GM19238 (cell line): ENCODE results near the gene ASTN2.

ENCODE experiments used
- DNase-seq: peaks from one replicate; pipeline ENCODE4 v3.0.0; 2011; ENCODE audit warnings: low spot score; ENCODE audit not compliant: insufficient read length

ASTN2 gene

DNA sequence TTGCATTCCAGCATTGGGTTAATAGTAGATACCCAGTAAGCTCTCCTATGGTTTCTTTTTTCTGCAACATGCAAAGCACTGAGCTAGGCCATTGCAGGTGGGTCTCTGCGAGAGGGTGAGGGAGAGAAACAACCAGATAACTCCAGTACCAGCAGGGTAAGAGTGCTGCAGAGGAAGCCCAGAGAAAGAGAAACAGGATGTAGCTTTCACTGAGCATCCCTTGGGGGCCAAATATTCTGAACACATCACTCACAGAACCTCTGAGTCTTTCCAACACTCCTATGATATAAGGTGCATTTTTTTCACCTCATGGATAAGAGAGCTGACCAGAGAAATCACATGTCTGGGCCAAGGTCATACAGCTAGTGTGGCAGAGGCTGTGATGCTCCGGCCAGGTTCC is 651.1 kb downstream of the ASTN2 start:
- DNase-seq: no peak

DNA sequence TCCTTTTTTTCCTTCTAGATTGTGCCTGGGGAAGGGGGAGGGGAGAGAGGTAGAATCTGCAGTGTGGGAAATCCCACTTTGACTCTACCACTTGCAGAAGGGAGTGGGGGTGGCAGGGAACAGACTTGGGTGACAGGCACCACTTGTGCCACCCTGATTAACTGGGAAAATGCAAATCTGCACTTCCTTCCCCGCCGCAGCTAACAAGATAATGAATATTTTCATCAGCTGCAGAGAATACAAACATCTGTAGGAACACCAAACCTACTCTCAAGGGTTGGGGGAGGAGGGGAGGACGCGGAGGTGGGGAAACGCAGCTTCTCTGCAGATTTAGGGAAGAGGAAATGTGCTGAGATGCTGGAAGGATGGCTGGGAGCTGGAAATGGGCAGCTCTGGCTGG is 654.2 kb downstream of the ASTN2 start:
- no peak for DNase-seq

DNA sequence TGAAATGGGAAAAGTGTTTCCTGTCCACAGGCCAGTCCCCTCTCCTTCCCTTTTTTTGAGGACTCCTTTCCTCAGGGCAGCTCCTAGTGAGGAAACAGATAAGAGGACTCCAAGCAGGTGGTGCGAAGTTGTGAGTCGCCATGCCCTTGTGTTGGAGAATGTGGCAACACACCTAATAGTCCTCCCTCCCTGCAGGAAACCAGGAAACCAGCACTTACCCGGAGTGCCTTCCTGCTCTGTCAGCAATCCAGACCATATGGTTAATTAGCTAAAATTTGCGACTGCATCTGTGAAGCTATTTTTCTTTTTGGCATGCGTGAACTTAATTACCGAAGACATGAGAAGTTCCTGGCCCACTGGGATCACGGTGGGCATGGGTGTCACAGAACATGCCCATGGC is 657.8 kb downstream of the ASTN2 start:
- no peak for DNase-seq

DNA sequence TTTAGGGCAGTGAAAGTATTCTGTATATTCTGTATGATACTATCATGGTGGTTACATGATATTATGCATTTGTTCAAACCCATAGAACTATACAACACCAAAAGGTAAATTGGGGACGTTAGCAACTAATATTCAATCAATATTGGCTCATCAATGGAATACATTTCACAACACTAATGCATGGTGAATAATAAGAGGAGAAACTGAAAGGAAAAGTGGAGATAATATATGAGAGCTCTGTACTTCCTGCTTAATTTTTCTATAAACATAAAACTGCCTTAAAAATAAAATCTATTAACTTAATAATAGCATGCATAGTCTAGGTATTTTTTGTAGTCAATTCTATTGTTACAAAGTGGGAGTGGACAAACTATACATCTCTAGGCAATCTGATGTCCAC is 661.5 kb downstream of the ASTN2 start:
- DNase-seq: no peak

DNA sequence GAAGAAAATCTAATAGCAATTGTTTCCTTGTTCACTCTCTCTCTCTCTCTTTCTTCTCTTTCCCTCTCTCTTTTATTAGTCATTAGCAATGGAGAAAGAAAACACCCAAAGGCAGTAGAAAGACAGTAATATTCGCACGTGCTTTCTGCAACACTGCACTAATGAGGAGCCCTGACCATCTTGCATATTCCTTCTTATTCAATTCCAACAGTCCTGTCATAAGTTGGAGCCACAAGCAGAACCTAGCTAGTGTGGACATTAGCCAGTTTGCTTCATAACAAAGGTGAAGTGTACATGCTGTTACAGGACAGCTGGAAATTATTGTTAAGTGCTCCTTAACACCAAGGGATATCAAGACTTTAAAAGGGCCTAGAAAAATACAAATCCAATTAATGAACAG is 664.3 kb downstream of the ASTN2 start:
- DNase-seq: no peak

DNA sequence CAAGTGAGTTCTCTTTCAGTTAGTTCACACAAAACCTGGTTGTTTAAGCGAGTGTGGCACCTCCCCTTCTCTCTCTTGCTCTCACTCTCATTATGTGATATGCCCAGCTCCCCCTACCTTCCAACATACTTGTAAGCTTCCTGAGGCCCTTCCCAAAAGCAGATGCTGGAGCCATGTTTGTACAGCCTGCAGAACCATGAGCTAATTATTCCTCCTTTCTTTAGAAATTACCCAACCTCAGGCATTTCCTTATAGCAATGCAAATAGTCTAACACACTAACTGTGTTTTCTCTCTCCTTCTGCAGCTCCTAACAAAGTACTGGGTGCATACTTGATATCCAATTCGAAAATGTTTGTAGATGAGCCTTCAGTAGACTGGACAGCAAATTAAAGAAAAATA is 665.1 kb downstream of the ASTN2 start:
- DNase-seq: no peak

DNA sequence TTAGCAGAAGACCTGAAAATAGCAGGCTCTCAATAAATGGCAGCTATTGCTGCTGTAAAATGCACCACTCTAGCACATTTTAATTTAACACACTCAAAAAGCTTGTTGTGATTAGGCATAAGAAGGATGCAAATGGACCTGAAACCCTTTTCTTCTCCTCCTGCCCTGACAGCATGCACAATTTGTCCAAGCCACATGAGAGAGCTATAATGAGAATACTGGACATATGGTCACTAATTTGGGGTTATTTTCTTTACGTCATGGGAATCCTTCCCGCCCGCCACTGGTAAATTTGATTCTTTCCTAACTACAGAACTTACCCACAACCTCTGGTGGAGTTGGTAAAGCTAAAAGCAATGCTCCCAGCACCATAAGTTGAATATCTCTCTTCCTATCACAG is 665.7 kb downstream of the ASTN2 start:
- DNase-seq: no peak

DNA sequence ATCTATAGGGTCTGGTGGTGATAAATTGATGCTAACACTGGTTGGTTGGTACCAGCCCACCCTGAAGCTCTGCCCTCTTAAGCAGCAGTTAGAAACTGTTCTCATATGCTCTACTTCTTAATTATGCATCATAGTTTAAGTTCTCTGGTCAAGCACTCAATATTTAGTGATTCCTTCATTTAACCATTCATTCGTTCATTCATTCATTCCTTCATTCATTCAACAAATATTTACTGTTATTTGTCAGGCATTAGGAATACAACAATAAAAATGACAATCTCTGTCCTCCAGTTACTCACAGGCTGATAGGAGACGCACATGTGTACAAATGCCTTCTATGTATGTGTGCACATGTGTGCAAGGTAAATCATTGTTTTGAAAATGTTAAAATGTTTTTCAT is 673.1 kb downstream of the ASTN2 start:
- no peak for DNase-seq

DNA sequence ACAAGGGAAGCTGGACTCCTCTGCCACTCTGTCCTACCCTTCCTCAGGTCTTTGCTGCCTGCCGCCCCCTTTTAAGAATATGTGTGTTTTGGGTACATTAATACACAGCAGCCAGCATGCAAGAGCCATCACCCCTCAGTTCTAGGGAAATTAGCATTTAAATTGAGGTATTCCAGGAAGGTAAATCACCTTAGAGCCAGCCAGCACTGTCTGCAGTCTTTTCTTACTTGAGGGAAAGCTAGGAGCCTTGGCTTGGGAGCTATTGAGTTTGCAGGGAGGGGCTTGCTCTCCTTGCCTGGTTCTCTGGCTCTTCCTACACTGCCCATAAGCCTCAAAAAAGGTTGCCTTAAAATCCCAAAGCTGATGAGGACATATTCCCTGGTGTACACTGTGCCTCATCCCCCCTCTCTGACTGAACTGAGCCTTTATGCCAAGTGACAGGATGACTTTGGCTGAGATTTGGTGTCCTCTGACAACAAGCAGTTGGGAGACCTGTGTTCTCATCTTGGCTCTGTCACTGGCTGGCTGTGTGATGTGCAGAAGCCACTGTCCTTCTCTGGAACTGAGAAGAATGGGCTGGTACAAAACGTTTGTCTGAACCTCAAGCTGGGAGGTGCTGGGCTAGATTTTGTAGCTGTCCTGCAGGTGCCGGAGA is 673.6 kb downstream of the ASTN2 start:
- no peak for DNase-seq

DNA sequence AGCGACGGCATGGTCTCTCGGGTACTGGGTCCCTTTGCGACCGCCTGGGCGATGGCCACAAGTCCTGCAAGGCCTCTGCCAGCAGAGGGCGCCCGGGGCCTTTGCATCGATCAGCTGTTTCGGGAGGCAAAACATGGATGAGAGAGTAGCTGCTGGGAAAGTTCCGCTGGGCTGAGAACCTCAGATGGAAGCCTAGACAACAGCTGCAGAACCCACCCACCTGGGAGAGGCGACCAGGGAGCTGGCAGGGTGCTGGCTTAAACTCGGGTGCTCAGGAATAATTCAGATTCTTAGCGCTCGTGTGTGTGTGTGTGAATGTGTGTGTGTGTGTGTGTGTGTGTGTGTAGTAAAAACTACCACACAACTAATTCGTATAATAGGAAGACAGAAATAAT is 677.7 kb downstream of the ASTN2 start:
- peak; percentile 66 for DNase-seq

DNA sequence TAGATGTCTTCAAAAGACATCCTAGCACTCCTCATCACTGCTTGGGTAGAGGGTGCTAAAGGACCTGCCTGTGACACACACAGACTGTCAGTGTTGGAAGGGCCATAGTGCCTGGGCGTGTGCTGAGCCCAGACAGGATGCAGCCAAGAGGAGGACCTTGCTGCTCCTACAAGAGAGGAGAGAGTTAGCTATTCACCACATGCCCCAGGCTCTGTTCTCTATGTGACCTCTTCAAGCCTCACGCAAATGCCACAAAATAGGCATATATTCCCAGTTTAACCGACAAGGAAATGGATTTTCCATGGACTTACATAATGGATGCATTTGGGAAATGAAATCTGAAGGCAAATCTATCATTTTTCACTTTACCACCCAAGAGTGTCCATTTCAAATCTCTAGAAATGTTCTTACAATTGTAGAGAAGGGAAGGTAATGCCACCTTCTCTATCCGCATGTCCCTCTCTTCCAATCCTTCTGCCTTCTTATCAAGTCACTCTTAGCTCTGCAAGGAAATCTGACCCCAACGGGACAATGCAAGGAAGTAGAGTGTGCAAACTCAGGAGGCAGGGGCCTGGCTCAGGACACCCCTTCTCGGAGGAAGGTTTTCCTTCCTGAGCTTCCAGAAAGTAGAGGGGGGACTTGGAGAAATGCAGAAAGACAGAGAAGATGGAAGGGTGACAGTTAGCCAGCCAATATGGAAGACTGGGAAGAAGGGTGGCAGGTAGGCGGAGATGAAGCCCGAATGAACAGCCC is 678.3 kb downstream of the ASTN2 start:
- no peak for DNase-seq

DNA sequence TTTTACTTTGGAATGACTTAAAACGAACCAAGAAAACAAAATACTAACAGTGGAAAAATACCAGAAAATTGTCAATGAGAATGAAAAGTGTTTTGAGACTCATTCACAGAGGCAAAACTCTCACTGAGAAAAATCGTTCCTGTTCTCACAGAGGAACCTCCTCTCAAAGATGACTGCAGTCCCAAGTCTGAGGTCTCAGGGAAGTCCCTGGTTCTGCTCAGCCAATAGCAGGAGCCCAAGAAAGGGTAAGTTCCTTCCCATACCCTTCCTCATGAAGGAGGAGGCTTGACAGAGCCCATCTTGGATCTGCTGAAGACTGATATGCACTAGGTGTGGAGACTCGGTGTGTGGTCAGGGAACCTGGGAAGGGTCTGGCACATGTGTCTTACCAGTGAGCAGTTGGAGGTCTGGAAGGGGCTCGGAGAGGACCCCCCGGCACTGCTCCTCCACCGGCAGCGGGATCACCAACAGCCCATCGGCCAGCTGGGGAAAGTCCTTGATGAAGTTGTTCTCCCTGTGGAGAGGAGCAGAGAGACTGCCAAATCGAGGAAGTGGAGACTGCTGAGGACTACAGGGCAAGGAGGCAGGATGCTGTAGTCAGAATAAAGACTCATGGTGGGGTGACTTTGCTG is 681.7 kb downstream of the ASTN2 start:
- no peak for DNase-seq

DNA sequence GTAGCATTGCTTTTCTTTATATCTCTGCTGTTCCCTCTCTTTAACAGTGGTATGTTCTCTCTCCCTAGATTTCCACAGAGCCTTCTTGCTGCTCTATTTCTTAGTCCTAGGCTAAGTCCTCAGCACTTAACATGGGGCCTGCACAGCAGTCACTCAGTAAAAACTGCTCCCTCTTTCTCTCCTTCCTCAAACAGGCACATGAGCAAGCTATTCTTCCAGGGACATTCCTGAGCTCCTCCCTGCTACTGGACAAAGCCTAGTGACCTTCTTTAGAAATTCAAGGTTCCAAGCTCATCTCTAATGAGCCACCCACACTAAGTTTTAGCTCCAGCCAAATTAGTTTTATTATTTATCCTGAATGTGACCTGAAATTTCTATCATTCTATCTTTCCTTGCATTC is 688.3 kb downstream of the ASTN2 start:
- no peak for DNase-seq

DNA sequence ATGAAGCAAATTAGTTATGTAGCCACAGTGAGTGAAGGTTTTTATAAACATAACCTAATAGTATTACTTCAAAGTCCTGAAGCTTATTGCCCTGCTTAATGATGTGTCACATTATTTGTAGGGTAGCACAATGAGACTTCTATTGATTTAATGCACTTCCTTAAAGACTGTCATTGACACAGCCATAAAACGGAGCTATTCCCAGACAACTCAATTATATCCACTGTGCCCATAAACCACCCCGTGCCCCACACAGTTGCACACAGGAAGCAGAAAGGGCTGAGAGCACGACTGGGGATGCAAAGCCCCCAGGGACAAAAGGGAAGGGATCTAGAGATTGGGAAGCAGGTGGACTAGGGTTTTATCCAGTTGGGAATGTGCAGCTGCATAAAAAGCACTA is 690.7 kb downstream of the ASTN2 start:
- no peak for DNase-seq

DNA sequence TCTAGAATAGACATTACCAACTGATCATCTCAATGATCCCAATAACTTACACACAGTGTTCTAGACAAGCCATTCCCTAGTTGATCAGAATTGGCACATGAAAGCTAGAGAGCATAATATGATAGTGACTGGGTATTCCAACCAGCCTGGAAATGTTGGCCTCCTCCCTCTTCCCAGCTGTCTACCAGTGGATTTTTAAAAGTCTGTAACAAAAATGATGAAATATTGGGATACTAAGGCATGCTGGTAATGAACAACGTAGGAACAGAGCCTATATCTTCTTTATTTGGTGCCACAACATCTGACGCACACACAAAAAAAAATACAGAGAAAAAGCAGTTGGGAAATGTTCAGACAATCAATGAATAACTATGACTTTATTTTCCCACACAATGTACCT is 692.9 kb downstream of the ASTN2 start:
- DNase-seq: no peak

DNA sequence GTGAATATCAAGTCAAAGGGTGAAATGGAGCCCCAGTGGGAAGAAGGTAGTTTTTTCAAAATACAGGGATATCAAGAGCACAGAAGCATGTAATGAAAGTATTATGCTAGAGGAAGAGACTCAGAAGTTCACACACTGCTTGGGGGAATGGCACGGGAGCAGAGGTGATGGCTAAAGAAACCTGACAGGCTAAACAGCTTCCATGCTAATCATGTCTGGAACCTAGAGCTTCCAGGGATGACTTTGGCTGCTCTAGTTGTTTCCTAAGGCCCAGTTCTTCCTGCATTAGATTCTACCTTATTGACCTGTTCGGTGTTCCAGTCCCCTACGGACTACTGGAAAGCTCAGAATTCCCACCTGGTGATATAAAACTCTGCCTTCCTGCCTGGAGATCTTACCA is 693.4 kb downstream of the ASTN2 start:
- no peak for DNase-seq

DNA sequence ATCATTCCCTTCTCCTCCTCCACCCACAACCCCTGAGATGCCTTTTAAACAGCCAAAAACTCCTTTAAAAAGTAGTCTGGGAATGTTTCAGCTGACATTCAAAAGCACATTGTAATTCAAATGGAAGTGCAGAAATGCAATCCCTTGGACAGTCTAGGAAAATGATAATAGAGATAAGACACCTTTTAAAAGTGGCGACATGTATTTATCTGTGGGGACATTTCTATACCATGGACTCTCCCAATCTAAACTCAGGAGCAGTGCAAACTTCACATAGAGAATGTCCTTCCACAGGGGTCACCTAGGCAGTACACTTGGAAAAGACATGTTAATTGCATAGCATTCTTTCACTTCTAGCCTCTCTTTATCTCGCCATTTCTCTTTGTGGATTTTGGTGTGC is 694.7 kb downstream of the ASTN2 start:
- DNase-seq: no peak

DNA sequence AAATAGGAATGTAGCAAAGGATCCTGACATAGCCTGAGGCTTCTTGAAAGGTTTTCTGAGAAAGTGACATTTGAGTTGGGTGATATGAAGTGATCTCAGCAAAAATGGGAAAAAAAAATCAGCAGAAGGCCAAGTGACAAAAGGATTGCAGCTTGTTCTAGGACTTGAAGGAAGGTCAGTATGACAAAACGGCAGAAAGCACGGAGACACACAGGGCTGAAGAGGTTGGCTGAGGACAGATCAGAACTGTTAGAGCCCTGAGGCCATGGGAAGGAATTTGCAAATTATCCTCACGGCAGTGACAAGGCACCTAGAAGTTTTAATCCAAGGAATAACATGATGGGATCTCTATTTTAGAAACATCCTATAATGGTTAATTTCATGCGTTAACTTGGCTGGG is 696.7 kb downstream of the ASTN2 start:
- DNase-seq: no peak

DNA sequence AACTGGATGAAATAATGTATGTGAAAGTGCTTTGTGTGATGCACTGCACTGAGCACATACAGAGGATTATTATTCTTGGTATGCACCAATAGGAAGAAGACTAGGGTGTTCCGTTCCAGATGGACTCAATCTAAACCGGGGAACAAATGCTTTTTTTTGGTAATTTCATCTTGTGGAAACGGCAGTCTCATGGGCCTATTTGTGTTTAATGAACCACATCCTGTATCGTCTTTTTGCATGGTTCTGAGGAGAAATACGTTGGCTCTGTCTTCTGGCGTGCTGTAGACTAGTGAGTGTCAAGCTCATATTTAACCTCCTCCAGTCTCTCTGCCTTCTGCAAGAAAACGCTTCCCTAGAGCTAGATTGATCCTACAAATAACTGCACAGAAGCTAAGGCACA is 697.7 kb downstream of the ASTN2 start:
- no peak for DNase-seq

DNA sequence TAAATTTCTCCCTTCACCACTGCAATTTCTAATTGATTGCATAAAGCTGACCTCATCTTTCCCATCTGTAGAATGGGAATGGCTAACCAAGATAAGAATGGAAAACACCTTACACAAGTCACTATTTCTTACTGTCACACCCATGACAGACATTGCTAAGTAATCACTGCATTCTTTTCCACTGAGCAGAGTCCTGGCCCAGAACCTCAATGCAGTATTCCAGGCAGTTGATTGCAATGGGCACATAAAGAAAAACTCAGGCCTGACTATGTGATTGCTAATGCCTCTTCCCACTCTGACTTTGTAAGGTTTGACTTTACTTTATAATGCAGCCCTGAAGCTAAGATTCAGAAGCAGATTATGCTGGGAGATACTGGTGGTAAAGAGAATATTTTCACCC is 698.4 kb downstream of the ASTN2 start:
- no peak for DNase-seq

DNA sequence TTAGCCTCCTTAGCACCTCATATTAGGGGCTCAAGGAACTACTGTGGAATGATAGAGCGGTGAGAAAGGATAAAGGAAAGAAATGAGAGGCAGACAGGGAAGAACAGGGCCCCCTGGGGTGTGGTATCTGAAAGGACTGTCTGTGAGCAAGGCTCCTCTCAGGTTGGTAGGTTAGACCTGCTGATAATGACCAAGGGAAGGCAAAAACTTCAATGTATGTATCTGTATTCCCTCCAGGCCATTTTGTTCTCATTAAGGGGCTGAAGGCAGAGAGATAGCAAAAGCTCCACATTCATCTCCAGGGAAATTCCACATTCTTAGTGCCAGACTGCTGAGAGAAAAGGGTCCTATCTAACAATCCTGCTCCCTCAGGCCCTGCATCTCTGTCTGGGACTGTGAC is 699.1 kb downstream of the ASTN2 start:
- no peak for DNase-seq

DNA sequence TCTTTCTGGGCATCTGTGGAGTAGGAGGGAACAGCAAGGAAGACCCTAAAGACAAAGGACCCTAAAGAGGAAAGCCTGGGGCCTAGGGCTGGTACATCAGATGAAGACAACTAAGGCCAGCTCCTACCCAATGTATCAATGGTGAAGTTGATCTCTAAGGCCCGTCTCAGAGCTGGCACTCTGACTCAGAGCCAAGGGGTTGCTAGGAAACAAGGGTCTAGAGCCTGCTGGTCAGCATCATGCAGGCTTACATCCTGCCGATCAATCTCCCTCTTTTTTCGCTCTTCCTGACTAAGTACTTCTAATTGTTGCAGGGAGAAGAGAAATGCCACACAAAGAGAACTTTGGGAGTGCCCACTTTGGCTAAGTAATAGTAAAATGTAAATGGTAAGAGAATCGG is 701.6 kb downstream of the ASTN2 start:
- DNase-seq: no peak

DNA sequence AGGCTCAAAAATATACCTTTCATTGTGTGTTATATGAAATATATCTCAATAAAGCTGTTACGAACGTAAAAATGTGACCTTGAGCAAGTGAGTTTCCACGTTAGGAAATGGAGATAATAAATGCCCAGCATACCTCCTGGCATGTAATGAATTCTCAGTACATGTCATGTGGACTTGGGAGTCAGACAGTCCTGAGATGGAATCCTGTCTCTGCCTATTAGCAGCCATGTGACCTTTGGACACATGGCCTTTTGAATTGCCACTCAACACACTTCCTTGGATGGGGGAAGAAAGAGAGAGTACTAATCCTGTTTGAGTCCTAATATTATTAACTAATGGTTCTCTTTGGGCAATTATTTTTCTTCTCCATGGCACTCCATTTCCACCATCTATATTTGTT is 702.1 kb downstream of the ASTN2 start:
- no peak for DNase-seq
